B cell (primary cell): ENCODE results near the gene XRCC4. TPM values are rescaled to one million over a fixed set of nuclear protein-coding genes. Genes with fewer than 3 reads are reported as not detected.

ENCODE experiments used
- ATAC-seq: fragments of 200-7000 bp; cut with Tn5 transposase; one replicate; pipeline ENCODE4 v1.10.0; 2021; ENCODE audit warnings: low read depth, mild to moderate bottlenecking, moderate number of reproducible peaks, moderate library complexity
- CTCF ChIA-PET: fragments of 350-600 bp; sonication (Branson Sonifier 250); formaldehyde crosslinking; loops from one replicate; lab custom pipeline; 2021; ENCODE audit warnings: antibody characterized with exemption, inconsistent platforms; lab: Charles Lee
- POLR2A ChIA-PET: fragments of 350-600 bp; sonication (Branson Sonifier 250); formaldehyde crosslinking; loops from one replicate; lab custom pipeline; 2021; ENCODE audit warnings: antibody characterized with exemption; lab: Charles Lee
- DNase-seq: peaks from one replicate; pipeline ENCODE4 v3.0.0; 2013
- H2AFZ ChIP-seq: 2 replicates; pipeline ENCODE4 v1.6.1; 2012; ENCODE audit warnings: mild to moderate bottlenecking, low read depth, low read length; ENCODE audit not compliant: insufficient read depth, poor library complexity, severe bottlenecking
- H3K27ac ChIP-seq, 2 donors: 1 replicate in 1 of 2; 2 replicates in 1 of 2; pipeline ENCODE4 v1.5.1; 2012 to 2013; ENCODE audit warnings: low read length in 2 of 2, mild to moderate bottlenecking in 2 of 2, moderate library complexity in 1 of 2
- H3K27me3 ChIP-seq, 4 experiments: fragments of 200-600 bp in 1 of 4; sonication (generic) in 1 of 4; replicated peaks in 1 of 4; 1 replicate in 2 of 4; 2 replicates in 2 of 4; pipeline versions ENCODE4 v1.6.1 to v1.7.0; 2013 to 2016; ENCODE audit warnings: low read length in 3 of 4, mild to moderate bottlenecking in 2 of 4, mixed read lengths in 1 of 4, moderate library complexity in 1 of 4; ENCODE audit not compliant: insufficient read depth in 4 of 4, control insufficient read depth in 3 of 4; ENCODE audit errors: control extremely low read depth in 1 of 4
- H3K36me3 ChIP-seq, 2 experiments: replicated peaks in 1 of 2; 1 replicate in 1 of 2; 2 replicates in 1 of 2; pipeline versions ENCODE4 v1.6.1 to v1.7.1; 2013; ENCODE audit warnings: low read length in 1 of 2; ENCODE audit not compliant: insufficient read depth in 2 of 2, control insufficient read depth in 1 of 2; ENCODE audit errors: control extremely low read depth in 1 of 2, extremely low read depth in 1 of 2
- H3K4me1 ChIP-seq, 2 donors: fragments of 200-600 bp in 1 of 2; sonication (generic) in 1 of 2; 1 replicate in 1 of 2; 2 replicates in 1 of 2; pipeline versions ENCODE4 v1.5.1 to v1.6.1; 2013 to 2017; ENCODE audit warnings: low read length in 2 of 2; ENCODE audit not compliant: control insufficient read depth in 2 of 2, insufficient read depth in 2 of 2
- H3K4me2 ChIP-seq: replicated peaks from 2 replicates; pipeline ENCODE3; 2012; ENCODE audit warnings: mild to moderate bottlenecking, low read depth, low read length; ENCODE audit not compliant: poor library complexity, severe bottlenecking
- H3K4me3 ChIP-seq, 5 experiments: fragments of 200-600 bp in 1 of 5; sonication (generic) in 1 of 5; 1 replicate in 3 of 5; 2 replicates in 2 of 5; pipeline versions ENCODE4 v1.5.1 to v1.7.0; 2011 to 2016; ENCODE audit warnings: low read length in 4 of 5, mild to moderate bottlenecking in 4 of 5, low read depth in 2 of 5, control low read depth in 1 of 5, moderate library complexity in 1 of 5; ENCODE audit not compliant: insufficient read depth in 1 of 5; ENCODE audit errors: control extremely low read depth in 1 of 5, extremely low read depth in 1 of 5
- H3K79me2 ChIP-seq: fragments of 200-600 bp; sonication (generic); one replicate; pipeline ENCODE4 v1.6.0; 2016; ENCODE audit warnings: low read length; ENCODE audit not compliant: control insufficient read depth, insufficient read depth
- H3K9ac ChIP-seq: fragments of 200-600 bp; sonication (generic); 2 replicates; pipeline ENCODE4 v1.6.1; 2017; ENCODE audit warnings: mild to moderate bottlenecking, low read length, moderate library complexity
- H3K9me3 ChIP-seq, 3 donors: one replicate each; pipeline versions ENCODE4 v1.6.1 to v1.7.1; 2013; ENCODE audit warnings: low read length in 2 of 3; ENCODE audit not compliant: control insufficient read depth in 2 of 3, insufficient read depth in 1 of 3; ENCODE audit errors: control extremely low read depth in 1 of 3
- H4K20me1 ChIP-seq: 2 replicates; pipeline ENCODE4 v1.6.0; 2012; ENCODE audit warnings: mild to moderate bottlenecking, low read length; ENCODE audit not compliant: insufficient read depth, control insufficient read depth, poor library complexity, severe bottlenecking
- H3K27ac Mint-ChIP-seq: one replicate; pipeline ENCODE4 v1.8.0; 2021; ENCODE audit warnings: mixed read lengths
- H3K27me3 Mint-ChIP-seq: one replicate; pipeline ENCODE4 v1.8.0; 2021; ENCODE audit warnings: mixed read lengths
- H3K4me1 Mint-ChIP-seq: one replicate; pipeline ENCODE4 v1.8.0; 2021; ENCODE audit warnings: mixed read lengths
- H3K4me3 Mint-ChIP-seq: one replicate; pipeline ENCODE4 v1.8.0; 2021; ENCODE audit warnings: mixed read lengths
- H3K9me3 Mint-ChIP-seq: one replicate; pipeline ENCODE4 v1.8.0; 2022; ENCODE audit warnings: mixed read lengths; ENCODE audit not compliant: insufficient read depth
- EZH2 ChIP-seq: IDR thresholded peaks from 2 replicates; pipeline ENCODE4 v1.6.1; 2012; ENCODE audit warnings: borderline replicate concordance, low read depth, mild to moderate bottlenecking, moderate library complexity, low read length; ENCODE audit not compliant: insufficient read depth, poor library complexity, severe bottlenecking
- WGBS: methylation state at CpG from one replicate; pipeline ENCODE4 v1.1.5; 2013; ENCODE audit warnings: missing lambda C conversion rate; ENCODE audit not compliant: insufficient coverage; 5-methylcytosine and 5-hydroxymethylcytosine counted together
- intact Hi-C: fragments of 100-400 bp; cut with micrococcal nuclease; formaldehyde crosslinking; loops from one replicate; pipeline ENCODE4 v1.10.0; 2022
- polyA plus RNA-seq: library from polyadenylated mRNA; depleted of rRNA; stranded (reverse); fragments of >200 nt; gene quantifications from 2 replicates; pipeline ENCODE4 v1.2.3, GENCODE V29; 2012
- total RNA-seq, 2 donors: library from RNA; stranded (reverse); fragments of 120-200 nt in 1 of 2; gene quantifications; 1 replicate in 1 of 2; 2 replicates in 1 of 2; pipeline versions ENCODE4 v1.2.3 to v1.2.4, GENCODE V29; 2013 to 2022
- TF ChIP-seq, protein P1 (sequence below): fragments of 200-600 bp; IDR thresholded peaks from one replicate; pipeline ENCODE4 v1.8.0; 2022; ENCODE audit warnings: antibody characterized with exemption, mild to moderate bottlenecking

The XRCC4 gene
- total and polyA plus RNA-seq, 2 donors (not counting 1 experiment from before 2014, with no cell fraction given) = 1.3 to 7.7 TPM

DNA sequence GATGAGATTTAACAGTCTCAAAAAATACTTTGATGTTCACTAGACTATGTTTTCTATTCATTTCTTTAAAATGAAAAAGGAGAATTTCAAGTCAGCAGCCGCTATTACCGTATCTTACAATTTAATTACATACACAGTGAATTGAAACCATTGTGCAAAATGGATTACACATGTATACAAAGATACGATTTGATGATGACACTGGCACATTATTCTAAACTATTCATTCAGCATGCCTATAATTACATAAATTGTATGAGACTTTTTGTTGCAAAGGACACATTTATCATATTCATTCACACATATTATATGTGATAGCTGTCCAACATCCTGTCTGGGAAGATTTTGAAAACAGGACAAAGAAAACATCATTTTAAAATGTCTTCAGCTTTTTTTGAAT is 275.9 kb downstream of the XRCC4 start:
- intact Hi-C loops = no loop called here
- TF ChIP-seq, protein P1, sequence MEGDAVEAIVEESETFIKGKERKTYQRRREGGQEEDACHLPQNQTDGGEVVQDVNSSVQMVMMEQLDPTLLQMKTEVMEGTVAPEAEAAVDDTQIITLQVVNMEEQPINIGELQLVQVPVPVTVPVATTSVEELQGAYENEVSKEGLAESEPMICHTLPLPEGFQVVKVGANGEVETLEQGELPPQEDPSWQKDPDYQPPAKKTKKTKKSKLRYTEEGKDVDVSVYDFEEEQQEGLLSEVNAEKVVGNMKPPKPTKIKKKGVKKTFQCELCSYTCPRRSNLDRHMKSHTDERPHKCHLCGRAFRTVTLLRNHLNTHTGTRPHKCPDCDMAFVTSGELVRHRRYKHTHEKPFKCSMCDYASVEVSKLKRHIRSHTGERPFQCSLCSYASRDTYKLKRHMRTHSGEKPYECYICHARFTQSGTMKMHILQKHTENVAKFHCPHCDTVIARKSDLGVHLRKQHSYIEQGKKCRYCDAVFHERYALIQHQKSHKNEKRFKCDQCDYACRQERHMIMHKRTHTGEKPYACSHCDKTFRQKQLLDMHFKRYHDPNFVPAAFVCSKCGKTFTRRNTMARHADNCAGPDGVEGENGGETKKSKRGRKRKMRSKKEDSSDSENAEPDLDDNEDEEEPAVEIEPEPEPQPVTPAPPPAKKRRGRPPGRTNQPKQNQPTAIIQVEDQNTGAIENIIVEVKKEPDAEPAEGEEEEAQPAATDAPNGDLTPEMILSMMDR = no peak
- TF ChIP-seq EZH2 = no peak

DNA sequence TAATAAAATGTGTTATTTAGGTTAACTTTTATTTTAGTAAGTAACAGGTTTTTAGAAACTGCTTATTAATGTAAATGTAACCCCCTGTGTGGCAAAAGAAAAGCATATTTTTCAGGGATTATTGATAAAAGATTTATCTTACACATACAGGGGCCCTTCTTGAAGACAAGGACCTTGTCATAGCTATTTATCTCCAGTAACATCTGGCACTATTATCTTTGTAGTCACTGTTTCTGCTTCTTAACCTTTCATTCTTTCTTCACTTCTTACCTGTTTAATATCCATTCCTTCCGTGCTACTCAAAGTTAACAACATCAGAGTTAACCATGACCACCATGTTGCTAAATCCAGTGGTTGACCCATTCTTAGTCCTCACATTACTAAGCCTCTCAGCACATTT is 276.4 kb downstream of the XRCC4 start:
- intact Hi-C loops = no loop called here
- no CpG with 5 or more reads among the region's 1 CpG for WGBS
- H3K9me3 Mint-ChIP-seq = peaks cover 15% of the 10 kb centered on the region
- no peaks in the 10 kb centered on the region for H3K27me3 Mint-ChIP-seq
- CTCF ChIA-PET = no interaction called here
- Histone ChIP-seq H3K4me3 (no peak overlapping the region), H3K27ac (no peak overlapping the region), H3K4me2 (no peak overlapping the region), H3K36me3 (no peaks in the 10 kb centered on the region), H3K9me3 (peaks cover 0 to 11% (median 0%) of the 10 kb centered on the region in 3 donors), H3K27me3 (no peaks in the 10 kb centered on the region), H2AFZ (no peak overlapping the region), H3K79me2 (no peaks in the 10 kb centered on the region), H3K9ac (no peak overlapping the region), H4K20me1 (no peaks in the 10 kb centered on the region), H3K4me1 (no peaks in the 10 kb centered on the region)
- no peak overlapping the region for H3K4me3 Mint-ChIP-seq
- no peaks in the 10 kb centered on the region for H3K4me1 Mint-ChIP-seq
- POLR2A ChIA-PET = no interaction called here
- DNase-seq (no peak), ATAC-seq (no peak)
- no peak for TF ChIP-seq EZH2
- TF ChIP-seq, protein P1 = no peak
- H3K27ac Mint-ChIP-seq = no peak overlapping the region

More for the DNA sequence above, 275.9 kb downstream of the XRCC4 start:
- no peak overlapping the region for H2AFZ ChIP-seq
- ChIA-PET CTCF (no interaction called here), POLR2A (no interaction called here)
- Mint-ChIP-seq H3K4me1 (no peaks in the 10 kb centered on the region), H3K27ac (no peak overlapping the region), H3K27me3 (no peaks in the 10 kb centered on the region), H3K9me3 (peaks cover 16% of the 10 kb centered on the region), H3K4me3 (no peak overlapping the region)
- no peak overlapping the region for H3K27ac ChIP-seq
- H3K9me3 ChIP-seq = peaks cover 1 to 14% (median 3%) of the 10 kb centered on the region in 3 donors
- H3K4me2 ChIP-seq = no peak overlapping the region
- H3K4me1 ChIP-seq = no peaks in the 10 kb centered on the region
- H3K79me2 ChIP-seq = no peaks in the 10 kb centered on the region
- H4K20me1 ChIP-seq = no peaks in the 10 kb centered on the region
- H3K4me3 ChIP-seq = no peak overlapping the region
- H3K36me3 ChIP-seq = no peaks in the 10 kb centered on the region
- ATAC-seq (no peak), DNase-seq (no peak)
- no CpG with 5 or more reads among the region's 3 CpGs for WGBS
- H3K9ac ChIP-seq = no peak overlapping the region
- no peaks in the 10 kb centered on the region for H3K27me3 ChIP-seq
